ENCODE data around the gene RAB23. TPM values are rescaled to one million over a fixed set of nuclear protein-coding genes. Genes with fewer than 3 reads are reported as not detected.

RAB23 gene
- total and polyA plus RNA-seq, 2 donors (not counting 1 experiment from before 2014, with no cell fraction given): 0.12 to 0.94 TPM

DNA sequence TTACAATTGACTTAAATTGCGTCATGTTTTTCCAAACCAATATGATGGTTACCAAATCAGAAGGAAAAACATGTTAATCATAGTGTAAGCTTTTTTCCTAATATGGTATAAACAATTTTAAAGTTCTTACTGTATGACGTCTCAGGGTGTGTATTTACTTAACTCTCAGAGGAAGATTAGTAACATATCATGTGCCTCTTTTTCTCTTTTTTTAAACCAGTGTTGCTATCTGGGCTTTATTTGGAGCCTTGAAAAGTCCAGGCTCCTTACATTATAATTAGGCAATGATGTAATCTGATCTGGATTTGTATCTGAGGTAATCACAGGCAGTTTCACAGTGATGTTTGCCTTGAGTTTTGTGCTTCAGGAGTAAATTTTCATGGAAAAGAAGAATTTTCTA is 20.4 kb upstream of the RAB23 start:
- Mint-ChIP-seq H3K27me3 (peaks cover 17% of the 10 kb centered on the region), H3K4me1 (no peaks in the 10 kb centered on the region), H3K9me3 (ENCODE audit: insufficient read depth) (no peaks in the 10 kb centered on the region), H3K4me3 (no peak overlapping the region), H3K27ac (no peak overlapping the region)
- no peaks in the 10 kb centered on the region for H3K9me3 ChIP-seq (ENCODE audit: control extremely low read depth in 1 of 3, control insufficient read depth in 2 of 3, insufficient read depth in 1 of 3, low read length in 2 of 3)
- no peak for TF ChIP-seq CTCF (IDR thresholded peaks at IDR 0.05)
- no peak for TF ChIP-seq EZH2 (IDR thresholded peaks at IDR 0.05; ENCODE audit: borderline replicate concordance, insufficient read depth, low read depth, low read length, poor library complexity, severe bottlenecking)
- no CpG with 5 or more reads among the region's 2 CpGs for WGBS (ENCODE audit: insufficient coverage)
- intact Hi-C loops (cut with micrococcal nuclease): no loop called here
- ChIA-PET POLR2A (no interaction called here), CTCF (no interaction called here)
- H3K36me3 ChIP-seq (replicated peaks in 1 of 2; ENCODE audit: control extremely low read depth in 1 of 2, control insufficient read depth in 1 of 2, extremely low read depth in 1 of 2, insufficient read depth in 2 of 2, low read length in 1 of 2): no peaks in the 10 kb centered on the region
- no peak overlapping the region for H2AFZ ChIP-seq (ENCODE audit: insufficient read depth, low read depth, low read length, poor library complexity, severe bottlenecking)
- DNase-seq (no peak), ATAC-seq (ENCODE audit: low read depth) (no peak)
- H3K4me2 ChIP-seq (replicated peaks; ENCODE audit: low read depth, low read length, poor library complexity, severe bottlenecking): no peak overlapping the region
- no peak overlapping the region for H3K27ac ChIP-seq (ENCODE audit: low read length in 2 of 2)
- H3K9ac ChIP-seq (ENCODE audit: low read length): no peak overlapping the region
- no peak overlapping the region for H3K4me3 ChIP-seq (ENCODE audit: control extremely low read depth in 1 of 5, extremely low read depth in 1 of 5, insufficient read depth in 1 of 5, low read depth in 2 of 5, low read length in 4 of 5)
- no peaks in the 10 kb centered on the region for H3K79me2 ChIP-seq (ENCODE audit: control insufficient read depth, insufficient read depth, low read length)
- H3K4me1 ChIP-seq (ENCODE audit: control insufficient read depth in 2 of 2, insufficient read depth in 2 of 2, low read length in 2 of 2): no peaks in the 10 kb centered on the region
- no peaks in the 10 kb centered on the region for H4K20me1 ChIP-seq (ENCODE audit: control insufficient read depth, insufficient read depth, low read length, poor library complexity, severe bottlenecking)
- no peaks in the 10 kb centered on the region for H3K27me3 ChIP-seq (replicated peaks in 1 of 4; ENCODE audit: control extremely low read depth in 1 of 4, control insufficient read depth in 3 of 4, insufficient read depth in 4 of 4, low read length in 3 of 4)

GRCh38 chr6:57226221-57226620 is 4.1 kb upstream of the RAB23 start:
- TF ChIP-seq EZH2 (IDR thresholded peaks at IDR 0.05; ENCODE audit: borderline replicate concordance, insufficient read depth, low read depth, low read length, poor library complexity, severe bottlenecking) (no peak), CTCF (IDR thresholded peaks at IDR 0.05) (no peak)
- WGBS (ENCODE audit: insufficient coverage): 95% methylated on average over 2 of the region's 2 CpGs
- H3K79me2 ChIP-seq (ENCODE audit: control insufficient read depth, insufficient read depth, low read length): no peaks in the 10 kb centered on the region
- H2AFZ ChIP-seq (ENCODE audit: insufficient read depth, low read depth, low read length, poor library complexity, severe bottlenecking): no peak overlapping the region
- DNase-seq (no peak), ATAC-seq (ENCODE audit: low read depth) (no peak)
- no peaks in the 10 kb centered on the region for H3K9me3 Mint-ChIP-seq (ENCODE audit: insufficient read depth)
- CTCF ChIA-PET: no interaction called here
- no peaks in the 10 kb centered on the region for H4K20me1 ChIP-seq (ENCODE audit: control insufficient read depth, insufficient read depth, low read length, poor library complexity, severe bottlenecking)
- H3K9ac ChIP-seq (ENCODE audit: low read length): no peak overlapping the region
- H3K27me3 ChIP-seq (replicated peaks in 1 of 4; ENCODE audit: control extremely low read depth in 1 of 4, control insufficient read depth in 3 of 4, insufficient read depth in 4 of 4, low read length in 3 of 4): peaks cover 0 to 20% (median 11%) of the 10 kb centered on the region in 4 experiments
- H3K4me3 ChIP-seq (ENCODE audit: control extremely low read depth in 1 of 5, extremely low read depth in 1 of 5, insufficient read depth in 1 of 5, low read depth in 2 of 5, low read length in 4 of 5): no peak overlapping the region
- no peak overlapping the region for H3K27ac Mint-ChIP-seq
- H3K4me1 ChIP-seq (ENCODE audit: control insufficient read depth in 2 of 2, insufficient read depth in 2 of 2, low read length in 2 of 2): peaks cover 7 to 11% of the 10 kb centered on the region in 2 donors
- H3K27me3 Mint-ChIP-seq: peaks cover 45% of the 10 kb centered on the region
- no peak overlapping the region for H3K27ac ChIP-seq (ENCODE audit: low read length in 2 of 2)
- H3K4me1 Mint-ChIP-seq: peaks cover 13% of the 10 kb centered on the region
- no peak overlapping the region for H3K4me2 ChIP-seq (replicated peaks; ENCODE audit: low read depth, low read length, poor library complexity, severe bottlenecking)
- H3K36me3 ChIP-seq (replicated peaks in 1 of 2; ENCODE audit: control extremely low read depth in 1 of 2, control insufficient read depth in 1 of 2, extremely low read depth in 1 of 2, insufficient read depth in 2 of 2, low read length in 1 of 2): no peaks in the 10 kb centered on the region
- H3K9me3 ChIP-seq (ENCODE audit: control extremely low read depth in 1 of 3, control insufficient read depth in 2 of 3, insufficient read depth in 1 of 3, low read length in 2 of 3): no peaks in the 10 kb centered on the region
- intact Hi-C loops (cut with micrococcal nuclease): no loop called here
- POLR2A ChIA-PET: no interaction called here
- no peak overlapping the region for H3K4me3 Mint-ChIP-seq
